Stimulated activated CD8-positive, alpha-beta memory T cell treated with anti-CD3 and anti-CD28 coated beads, Interleukin-7, amount 100 ng/mL, for 48 hours (primary cell): ENCODE measurements around the gene KDM4C.

ENCODE experiments used
- DNase-seq, 2 donors: peaks; one replicate each; pipeline ENCODE4 v3.0.0-alpha.2; 2020; ENCODE audit warnings: low read depth in 1 of 2; ENCODE audit errors: extremely low read depth in 1 of 2

Gene KDM4C

DNA sequence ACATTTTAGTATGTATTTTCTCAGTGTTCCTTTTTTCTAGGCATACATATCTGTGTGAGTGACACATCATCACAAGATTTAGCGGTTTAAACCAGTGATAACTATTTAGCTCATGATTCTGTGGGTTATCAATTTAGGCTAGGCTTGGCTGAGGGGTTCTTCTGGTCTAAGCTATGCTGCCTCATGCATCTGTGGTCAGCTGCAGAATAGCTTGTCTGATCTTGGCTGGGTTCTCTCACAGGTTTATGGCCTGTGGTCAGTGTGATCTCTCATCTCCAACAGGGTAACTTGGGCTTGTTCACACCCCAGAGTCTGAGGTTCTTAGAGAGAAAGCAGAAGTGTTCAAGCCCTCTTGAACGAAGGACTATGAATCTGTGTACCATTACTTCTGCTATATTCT, 363.3 kb downstream of the KDM4C start:
- no peak for DNase-seq

- DNase-seq = no peak
Measured at GRCh38 chr9:7121664-7122063, 363.9 kb downstream of the KDM4C start.

- no peak for DNase-seq
Measured at GRCh38 chr9:7123743-7124142, 366.0 kb downstream of the KDM4C start.

DNA sequence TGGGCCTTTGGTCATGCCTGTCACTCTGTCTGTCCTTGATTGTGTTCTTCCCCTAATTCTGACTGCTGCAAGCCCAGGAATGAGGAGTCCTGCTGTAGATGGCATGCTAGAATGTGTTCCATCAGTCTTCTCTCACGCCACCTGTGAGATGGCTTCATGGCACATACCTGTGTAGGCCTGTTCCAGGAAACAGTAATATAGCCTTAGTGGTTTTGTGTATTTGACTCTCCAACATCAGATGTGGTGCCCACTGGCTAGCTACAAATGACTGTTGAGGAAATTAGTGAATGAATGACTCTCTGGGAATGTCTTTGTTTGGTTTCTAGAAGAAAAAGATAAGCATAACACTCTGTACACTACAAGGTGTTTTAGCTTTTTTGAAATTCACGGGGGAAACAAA, 367.5 kb downstream of the KDM4C start:
- no peak for DNase-seq

DNA sequence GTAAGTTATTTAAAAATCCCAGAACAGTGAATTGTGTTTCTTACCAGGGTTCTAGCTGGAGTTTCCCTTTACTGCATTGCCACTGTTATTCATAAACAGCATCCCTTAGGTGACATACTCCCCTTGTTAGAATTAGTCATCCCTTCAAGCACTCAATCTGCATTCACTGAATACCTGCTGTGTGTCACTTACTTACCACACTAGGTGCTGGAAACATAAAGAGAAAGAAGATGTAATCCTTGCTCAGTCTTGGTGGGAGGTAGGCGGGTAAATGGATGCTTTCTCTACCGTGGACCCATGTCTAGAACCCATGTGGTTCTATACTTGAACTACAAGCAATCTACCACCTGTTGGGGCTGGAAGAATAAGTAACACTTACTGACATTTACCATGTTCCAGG, 371.6 kb downstream of the KDM4C start:
- no peak for DNase-seq

- no peak for DNase-seq
Measured at GRCh38 chr9:7130266-7130820, 372.6 kb downstream of the KDM4C start.

DNA sequence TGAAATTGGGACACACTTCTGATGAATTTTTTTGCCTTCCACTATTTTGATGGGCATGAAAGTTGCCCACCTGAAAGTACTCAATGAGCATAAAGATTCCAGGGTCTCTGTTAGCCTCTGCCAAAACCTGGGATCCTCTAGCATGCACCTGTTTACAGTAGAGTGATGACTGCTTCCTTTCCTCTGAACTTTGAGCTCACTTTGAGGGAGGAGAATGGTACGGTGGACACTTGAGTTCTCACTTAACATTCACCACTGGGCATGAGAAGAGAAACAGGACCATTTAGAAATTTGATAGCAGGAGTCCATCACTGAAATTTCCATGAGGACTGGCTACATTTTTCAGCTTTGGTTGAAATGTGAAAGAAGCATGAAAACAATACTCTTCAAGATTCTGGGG, 374.8 kb downstream of the KDM4C start:
- DNase-seq = no peak

- DNase-seq = no peak
Measured at GRCh38 chr9:7135735-7136134, 378.0 kb downstream of the KDM4C start.

DNA sequence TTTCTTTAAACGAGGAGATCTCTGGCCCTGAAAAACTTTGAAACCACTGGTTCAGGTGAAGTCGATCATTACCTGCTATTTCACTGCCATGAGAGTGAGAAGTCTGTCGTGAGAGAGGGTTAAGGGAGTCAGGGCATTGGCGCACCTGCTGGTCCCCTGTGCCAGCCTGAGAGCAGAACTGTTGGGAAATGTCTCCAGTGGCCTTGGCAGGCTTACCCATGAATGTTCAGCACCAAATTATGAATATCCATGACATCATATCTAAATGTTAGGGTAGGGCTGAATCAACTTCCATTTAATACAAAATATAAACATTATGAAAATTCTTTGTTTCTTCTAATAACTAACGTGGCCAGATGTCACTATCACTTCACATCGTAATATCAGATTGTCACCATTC, 379.3 kb downstream of the KDM4C start:
- DNase-seq = no peak

DNA sequence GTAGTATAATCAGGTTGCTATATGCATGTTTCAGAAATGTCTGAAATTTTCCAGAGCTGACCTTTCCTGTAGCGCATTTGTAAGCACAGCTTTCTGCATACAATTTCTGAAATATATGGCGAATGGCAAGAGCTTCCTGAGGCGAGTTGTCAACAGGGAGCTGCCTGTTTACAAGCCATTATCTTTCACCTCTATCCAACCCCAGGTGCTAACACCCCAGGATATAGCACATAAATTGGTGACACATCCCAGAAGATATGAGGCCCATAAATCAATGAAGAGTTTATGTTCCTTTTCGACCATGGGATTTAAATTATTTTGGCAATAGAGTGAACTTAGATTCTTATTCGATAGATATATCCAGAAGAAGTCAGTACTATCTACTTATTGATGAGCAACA, 379.8 kb downstream of the KDM4C start:
- no peak for DNase-seq

GRCh38 chr9:7139886-7140285, 382.1 kb downstream of the KDM4C start:
- DNase-seq = no peak

GRCh38 chr9:7140401-7140800, 382.6 kb downstream of the KDM4C start:
- no peak for DNase-seq

DNA sequence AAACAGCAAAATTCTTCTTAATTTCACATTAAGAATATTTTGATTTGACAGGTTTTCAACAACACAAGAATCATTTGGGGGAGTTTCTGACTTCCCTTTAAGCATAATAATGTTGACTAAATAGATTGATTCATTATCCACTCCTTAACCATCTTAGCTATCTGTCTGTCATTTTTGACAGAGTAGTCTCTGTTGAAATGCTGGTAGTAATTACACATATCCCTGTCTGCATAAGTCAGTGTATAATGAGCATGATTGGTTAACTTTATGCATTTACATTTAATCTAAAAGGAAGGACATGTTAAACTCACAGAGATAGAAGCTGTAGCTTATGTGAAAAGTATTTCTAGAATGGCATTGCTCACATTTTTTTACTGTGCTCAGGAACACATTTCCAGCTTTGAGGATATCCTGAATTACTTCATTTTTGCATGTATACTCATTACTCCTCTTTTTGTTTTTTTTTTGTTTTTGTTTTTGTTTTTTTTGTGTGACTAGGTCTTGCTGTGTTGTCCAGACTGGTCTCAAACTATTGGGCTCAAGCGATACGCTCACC, 385.9 kb downstream of the KDM4C start:
- no peak for DNase-seq

GRCh38 chr9:7144265-7145046, 386.7 kb downstream of the KDM4C start:
- DNase-seq = no peak

DNA sequence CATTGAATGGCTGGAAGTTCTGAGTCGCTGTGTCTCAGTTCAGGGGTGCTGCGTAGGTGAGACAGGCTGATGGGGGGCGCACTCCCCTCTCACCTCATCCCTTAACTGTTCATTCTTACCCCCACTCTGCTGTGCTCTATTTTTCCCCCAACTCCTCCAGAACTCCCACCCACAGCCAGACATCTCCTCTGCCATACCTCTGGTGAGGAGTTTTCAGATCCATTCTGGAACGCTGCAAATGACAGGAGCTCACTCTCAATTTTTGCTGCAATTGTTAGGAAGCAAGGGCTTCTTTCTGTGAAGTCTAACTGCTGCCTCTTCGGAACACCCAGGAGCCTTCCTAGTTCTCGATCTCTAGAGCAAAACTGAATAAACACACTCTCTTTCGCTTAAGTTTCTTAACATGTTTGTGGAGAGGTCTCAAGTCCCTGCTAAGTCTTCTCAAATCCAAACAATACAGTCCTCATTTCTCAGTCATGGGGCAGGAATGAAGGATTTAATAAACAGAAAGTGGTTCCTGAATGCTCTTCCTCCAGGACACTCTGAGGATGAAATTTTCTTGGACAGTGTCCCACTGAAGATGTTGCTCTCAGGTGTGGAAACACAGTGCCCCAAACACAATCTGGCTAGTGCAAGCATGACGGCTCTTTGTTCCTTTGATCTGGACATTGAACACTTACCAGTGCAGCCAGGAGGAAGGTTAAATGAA, 387.7 kb downstream of the KDM4C start:
- no peak for DNase-seq

GRCh38 chr9:7146582-7146981, 388.8 kb downstream of the KDM4C start:
- no peak for DNase-seq

GRCh38 chr9:7147121-7148090, 389.6 kb downstream of the KDM4C start:
- no peak for DNase-seq

GRCh38 chr9:7148243-7148765, 390.5 kb downstream of the KDM4C start:
- DNase-seq = no peak

- no peak for DNase-seq
Measured at GRCh38 chr9:7149258-7149657, 391.5 kb downstream of the KDM4C start.

GRCh38 chr9:7150153-7150890, 392.5 kb downstream of the KDM4C start:
- no peak for DNase-seq
